ENCODE measurements around the gene KMT2C.

KMT2C gene

DNA sequence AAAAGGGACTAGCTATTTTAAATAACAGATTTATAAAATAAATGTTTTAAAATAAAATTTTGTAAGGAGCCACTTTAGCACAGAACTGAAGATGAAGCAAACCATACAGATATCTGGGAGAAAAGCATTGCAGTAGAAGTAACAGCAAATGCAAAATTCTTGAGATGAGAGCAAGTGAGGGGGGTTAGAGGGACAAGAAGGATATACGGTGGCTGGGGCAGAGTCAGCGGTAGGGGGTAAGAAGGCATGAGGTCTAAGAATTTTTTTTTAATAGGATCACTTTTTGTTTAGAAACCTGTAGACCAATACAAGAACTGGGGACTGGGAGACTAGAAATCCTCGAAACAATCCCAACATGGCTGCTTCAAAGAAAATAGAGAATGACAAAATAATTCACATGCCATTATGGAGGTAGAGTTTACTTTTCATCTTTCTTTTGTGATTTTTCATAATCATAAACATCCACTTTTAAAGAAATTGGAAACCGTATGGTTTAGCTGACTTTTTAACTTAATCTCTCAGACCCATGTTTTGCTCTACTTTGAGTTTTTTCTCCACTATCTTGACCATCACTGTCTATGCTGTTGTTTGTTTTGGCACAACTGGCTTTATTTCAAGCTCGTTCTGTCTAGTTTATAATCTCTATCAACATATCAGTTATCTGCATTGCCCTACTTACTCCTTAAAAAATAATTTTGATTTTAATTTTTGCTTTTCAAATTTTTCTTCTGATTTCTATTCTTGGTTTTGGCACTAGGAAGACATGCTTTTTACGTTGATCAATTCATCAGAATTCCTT, 73.5 kb downstream of the KMT2C start:
- TF ChIP-seq TEAD4 (IDR thresholded peaks at IDR 0.05) (no peak), ZBTB7A (IDR thresholded peaks at IDR 0.05; ENCODE audit: low read depth) (no peak), USF1 (IDR thresholded peaks at IDR 0.05) (no peak), CEBPB (IDR thresholded peaks at IDR 0.05) (no peak), MAX (IDR thresholded peaks at IDR 0.05) (no peak), NFIC (IDR thresholded peaks at IDR 0.05) (no peak), YY1 (IDR thresholded peaks at IDR 0.05; ENCODE audit: low read depth) (no peak), EGR1 (IDR thresholded peaks at IDR 0.05) (no peak), RAD21 (IDR thresholded peaks at IDR 0.05; ENCODE audit: low read depth) (no peak), TCF12 (IDR thresholded peaks at IDR 0.05; ENCODE audit: low read depth) (no peak), TAF1 (IDR thresholded peaks at IDR 0.05; ENCODE audit: low read depth) (no peak), FOXM1 (IDR thresholded peaks at IDR 0.05; ENCODE audit: borderline replicate concordance, low read depth) (no peak), EP300 (IDR thresholded peaks at IDR 0.05; ENCODE audit: borderline replicate concordance) (no peak), CREB1 (IDR thresholded peaks at IDR 0.05; ENCODE audit: low read depth) (no peak)

- TF ChIP-seq USF1 (IDR thresholded peaks at IDR 0.05): no peak
- no peak for TF ChIP-seq CEBPB (IDR thresholded peaks at IDR 0.05)
- no peak for TF ChIP-seq TCF12 (IDR thresholded peaks at IDR 0.05; ENCODE audit: low read depth)
- no peak for TF ChIP-seq NFIC (IDR thresholded peaks at IDR 0.05)
- TF ChIP-seq EGR1 (IDR thresholded peaks at IDR 0.05): no peak
- no peak for TF ChIP-seq YY1 (IDR thresholded peaks at IDR 0.05; ENCODE audit: low read depth)
- TF ChIP-seq FOXM1 (IDR thresholded peaks at IDR 0.05; ENCODE audit: borderline replicate concordance, low read depth): no peak
- no peak for TF ChIP-seq RAD21 (IDR thresholded peaks at IDR 0.05; ENCODE audit: low read depth)
- TF ChIP-seq MAX (IDR thresholded peaks at IDR 0.05): no peak
- TF ChIP-seq, protein P1, sequence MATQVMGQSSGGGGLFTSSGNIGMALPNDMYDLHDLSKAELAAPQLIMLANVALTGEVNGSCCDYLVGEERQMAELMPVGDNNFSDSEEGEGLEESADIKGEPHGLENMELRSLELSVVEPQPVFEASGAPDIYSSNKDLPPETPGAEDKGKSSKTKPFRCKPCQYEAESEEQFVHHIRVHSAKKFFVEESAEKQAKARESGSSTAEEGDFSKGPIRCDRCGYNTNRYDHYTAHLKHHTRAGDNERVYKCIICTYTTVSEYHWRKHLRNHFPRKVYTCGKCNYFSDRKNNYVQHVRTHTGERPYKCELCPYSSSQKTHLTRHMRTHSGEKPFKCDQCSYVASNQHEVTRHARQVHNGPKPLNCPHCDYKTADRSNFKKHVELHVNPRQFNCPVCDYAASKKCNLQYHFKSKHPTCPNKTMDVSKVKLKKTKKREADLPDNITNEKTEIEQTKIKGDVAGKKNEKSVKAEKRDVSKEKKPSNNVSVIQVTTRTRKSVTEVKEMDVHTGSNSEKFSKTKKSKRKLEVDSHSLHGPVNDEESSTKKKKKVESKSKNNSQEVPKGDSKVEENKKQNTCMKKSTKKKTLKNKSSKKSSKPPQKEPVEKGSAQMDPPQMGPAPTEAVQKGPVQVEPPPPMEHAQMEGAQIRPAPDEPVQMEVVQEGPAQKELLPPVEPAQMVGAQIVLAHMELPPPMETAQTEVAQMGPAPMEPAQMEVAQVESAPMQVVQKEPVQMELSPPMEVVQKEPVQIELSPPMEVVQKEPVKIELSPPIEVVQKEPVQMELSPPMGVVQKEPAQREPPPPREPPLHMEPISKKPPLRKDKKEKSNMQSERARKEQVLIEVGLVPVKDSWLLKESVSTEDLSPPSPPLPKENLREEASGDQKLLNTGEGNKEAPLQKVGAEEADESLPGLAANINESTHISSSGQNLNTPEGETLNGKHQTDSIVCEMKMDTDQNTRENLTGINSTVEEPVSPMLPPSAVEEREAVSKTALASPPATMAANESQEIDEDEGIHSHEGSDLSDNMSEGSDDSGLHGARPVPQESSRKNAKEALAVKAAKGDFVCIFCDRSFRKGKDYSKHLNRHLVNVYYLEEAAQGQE (IDR thresholded peaks at IDR 0.05; ENCODE audit: low read depth): no peak
- TF ChIP-seq TEAD4 (IDR thresholded peaks at IDR 0.05): no peak
Observed at GRCh38 chr7:152355474-152356057, 80.2 kb downstream of the KMT2C start.

DNA sequence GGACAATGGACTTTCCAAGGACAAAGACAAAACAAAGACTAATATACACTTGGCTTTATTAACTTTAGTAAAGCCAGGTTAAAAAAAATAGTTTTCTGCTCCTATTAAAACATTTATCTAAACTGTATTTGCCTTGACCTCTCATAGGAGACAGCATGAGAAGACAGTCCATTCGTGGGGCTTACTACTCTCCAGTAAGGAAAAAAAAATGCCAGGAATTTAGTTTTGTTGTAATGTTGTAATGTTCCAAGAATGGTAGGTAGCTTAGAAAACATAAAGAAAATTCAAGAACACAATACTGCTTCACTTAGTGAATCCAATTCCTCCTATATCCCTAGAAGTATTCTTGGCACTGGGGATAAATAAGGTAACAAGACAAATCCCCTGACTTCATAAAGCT, 81.7 kb downstream of the KMT2C start:
- TF ChIP-seq MAX (IDR thresholded peaks at IDR 0.05) (no peak), RAD21 (IDR thresholded peaks at IDR 0.05; ENCODE audit: low read depth) (no peak), USF1 (IDR thresholded peaks at IDR 0.05) (no peak), YY1 (IDR thresholded peaks at IDR 0.05; ENCODE audit: low read depth) (no peak), TCF12 (IDR thresholded peaks at IDR 0.05; ENCODE audit: low read depth) (no peak), TAF1 (IDR thresholded peaks at IDR 0.05; ENCODE audit: low read depth) (no peak), EGR1 (IDR thresholded peaks at IDR 0.05) (no peak), NFIC (IDR thresholded peaks at IDR 0.05) (no peak), EP300 (IDR thresholded peaks at IDR 0.05; ENCODE audit: borderline replicate concordance) (no peak), ZBTB7A (IDR thresholded peaks at IDR 0.05; ENCODE audit: low read depth) (no peak), TEAD4 (IDR thresholded peaks at IDR 0.05) (no peak), CEBPB (IDR thresholded peaks at IDR 0.05) (no peak), CREB1 (IDR thresholded peaks at IDR 0.05; ENCODE audit: low read depth) (no peak), FOXM1 (IDR thresholded peaks at IDR 0.05; ENCODE audit: borderline replicate concordance, low read depth) (no peak)
- TF ChIP-seq, protein P1 (IDR thresholded peaks at IDR 0.05; ENCODE audit: low read depth): no peak

- TF ChIP-seq CEBPB (IDR thresholded peaks at IDR 0.05) (no peak), EP300 (IDR thresholded peaks at IDR 0.05; ENCODE audit: borderline replicate concordance) (no peak), TAF1 (IDR thresholded peaks at IDR 0.05; ENCODE audit: low read depth) (no peak), USF1 (IDR thresholded peaks at IDR 0.05) (no peak), MAX (IDR thresholded peaks at IDR 0.05) (no peak), TEAD4 (IDR thresholded peaks at IDR 0.05) (no peak), EGR1 (IDR thresholded peaks at IDR 0.05) (no peak), TCF12 (IDR thresholded peaks at IDR 0.05; ENCODE audit: low read depth) (no peak), YY1 (IDR thresholded peaks at IDR 0.05; ENCODE audit: low read depth) (no peak), FOXM1 (IDR thresholded peaks at IDR 0.05; ENCODE audit: borderline replicate concordance, low read depth) (no peak), CREB1 (IDR thresholded peaks at IDR 0.05; ENCODE audit: low read depth) (no peak), RAD21 (IDR thresholded peaks at IDR 0.05; ENCODE audit: low read depth) (no peak), ZBTB7A (IDR thresholded peaks at IDR 0.05; ENCODE audit: low read depth) (no peak), NFIC (IDR thresholded peaks at IDR 0.05) (no peak)
- TF ChIP-seq, protein P1 (IDR thresholded peaks at IDR 0.05; ENCODE audit: low read depth): no peak
Observed at GRCh38 chr7:152351168-152351567, 84.6 kb downstream of the KMT2C start.
